ENCODE measurements around the gene TBX2.

GRCh38 chr17:61366715-61367413, 32.8 kb upstream of the TBX2 start:
- TF ChIP-seq EZH2 (IDR thresholded peaks at IDR 0.05; ENCODE audit: borderline replicate concordance, control insufficient read depth, low read depth, low read length): no peak
- no peak for TF ChIP-seq EP300 (IDR thresholded peaks at IDR 0.05; ENCODE audit: borderline replicate concordance in 1 of 2, control insufficient read depth in 1 of 2, low read depth in 2 of 2, low read length in 2 of 2)
- no peak for TF ChIP-seq TAF1 (IDR thresholded peaks at IDR 0.05; ENCODE audit: borderline replicate concordance, low read depth, low read length)
- TF ChIP-seq POLR2A (IDR thresholded peaks at IDR 0.05; ENCODE audit: low read depth, low read length): no peak
